Measurements from ENCODE around the gene ACAP1.

- TF ChIP-seq CTCF (IDR thresholded peaks at IDR 0.05) (no peak), POLR2A (IDR thresholded peaks at IDR 0.05) (no peak)
Observed at GRCh38 chr17:7361906-7362305, 25.6 kb downstream of the ACAP1 start.
